COLO668 (cell line): ENCODE measurements around the gene MED12L.

Source experiments
- DNase-seq: peaks from one replicate; lab custom pipeline; 2025; ENCODE audit not compliant: unreplicated experiment; lab: John Stamatoyannopoulos, UW

MED12L gene

DNA sequence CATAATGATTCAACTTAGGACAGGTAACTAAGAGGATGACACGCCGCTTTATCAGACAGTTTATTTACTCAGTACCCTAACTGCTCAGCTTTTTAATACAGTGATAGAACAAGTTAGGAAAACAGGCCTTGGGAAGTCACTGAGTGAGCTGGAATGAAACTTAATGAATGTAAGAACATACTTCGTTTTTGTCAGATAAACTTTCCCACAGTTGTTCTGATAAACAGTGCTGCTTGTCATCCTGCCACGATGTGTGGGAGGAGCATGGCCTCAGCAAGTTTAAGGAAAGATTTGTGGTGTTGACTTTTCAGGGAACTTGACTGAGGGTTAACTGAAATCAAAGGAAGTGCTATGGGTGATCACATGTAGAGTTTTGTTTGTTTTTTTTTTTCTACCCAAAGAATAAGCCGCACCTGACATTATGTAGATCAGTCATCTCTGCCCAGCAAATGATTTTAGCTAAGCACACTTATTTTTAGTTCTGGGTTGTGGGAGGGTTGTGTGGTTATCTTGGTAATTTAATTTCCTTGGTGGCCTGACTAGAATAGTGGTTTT lies 198.5 kb downstream of the MED12L start:
- no peak for DNase-seq

DNA sequence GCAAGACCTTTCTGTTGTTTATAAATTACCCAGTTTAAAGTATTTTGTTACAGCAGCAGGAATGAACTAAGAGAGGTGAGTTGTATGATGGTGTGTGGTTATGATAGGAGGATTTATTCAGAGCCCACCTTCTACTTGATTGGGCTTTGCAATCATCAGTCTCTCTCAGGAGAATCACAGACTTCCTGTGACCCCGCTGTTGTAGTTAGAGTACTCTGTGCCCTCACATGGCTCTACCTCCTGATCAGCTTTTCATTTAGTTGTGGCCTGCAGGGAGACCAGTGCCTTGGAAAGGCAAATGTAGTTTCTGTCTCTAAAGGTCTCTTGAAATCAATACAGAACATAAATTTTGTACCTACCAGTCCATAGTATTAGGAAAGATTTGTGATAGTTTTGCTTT lies 200.5 kb downstream of the MED12L start:
- no peak for DNase-seq

DNA sequence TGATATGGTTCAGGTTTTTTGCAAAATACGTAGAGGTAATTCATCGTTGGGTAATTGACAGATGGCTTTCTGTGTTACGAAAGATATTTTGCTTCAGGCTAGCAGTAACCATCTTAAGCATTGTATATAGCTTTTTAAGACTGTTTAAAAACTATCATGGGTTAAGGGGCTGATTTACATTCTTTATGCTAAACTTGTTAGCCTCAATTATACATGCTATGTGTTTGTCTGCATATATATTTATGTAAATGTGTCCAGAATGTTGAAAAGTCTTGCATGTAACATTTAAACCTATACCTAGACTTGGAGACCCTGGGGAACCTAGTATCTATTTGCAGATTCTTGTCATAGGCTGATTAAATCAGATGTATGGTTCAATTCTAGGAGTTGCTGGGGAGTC lies 204.0 kb downstream of the MED12L start:
- no peak for DNase-seq

DNA sequence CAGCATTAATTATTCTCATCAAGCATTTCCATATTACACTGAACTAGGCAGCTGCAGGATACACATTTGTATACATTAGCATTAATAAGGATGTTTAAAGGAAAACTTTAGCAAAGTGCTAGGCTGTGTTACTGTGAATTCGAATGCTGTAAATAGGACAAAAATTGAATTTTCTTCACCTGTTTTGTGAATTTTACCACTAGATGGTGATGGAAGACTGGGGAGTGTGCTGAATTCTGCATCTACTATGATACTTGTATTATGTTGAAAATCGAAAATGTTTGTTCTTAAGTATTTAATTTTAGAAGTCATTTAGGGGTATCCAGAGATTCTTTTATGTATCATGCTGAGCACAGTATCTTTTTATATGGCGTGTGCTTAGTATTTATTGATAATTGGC lies 205.2 kb downstream of the MED12L start:
- DNase-seq = no peak

DNA sequence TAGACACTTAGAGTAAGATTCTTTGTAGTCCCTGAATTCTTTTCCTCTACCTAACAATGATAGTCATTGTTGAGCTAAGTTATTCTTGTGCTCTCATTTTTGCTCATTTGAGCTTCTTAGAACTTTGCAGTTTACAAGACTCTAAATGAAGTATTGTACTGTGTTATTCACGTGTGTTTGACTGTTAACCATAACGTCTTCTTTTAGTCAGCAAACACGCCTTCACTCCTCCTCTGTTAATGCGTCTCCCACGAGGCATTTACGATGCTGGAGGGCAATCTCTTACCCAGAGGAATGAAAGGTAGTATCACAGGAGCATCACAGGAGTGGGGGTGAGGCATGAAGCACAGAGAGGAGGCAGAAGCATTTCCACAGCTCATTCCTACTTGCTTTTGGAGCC lies 207.7 kb downstream of the MED12L start:
- no peak for DNase-seq

DNA sequence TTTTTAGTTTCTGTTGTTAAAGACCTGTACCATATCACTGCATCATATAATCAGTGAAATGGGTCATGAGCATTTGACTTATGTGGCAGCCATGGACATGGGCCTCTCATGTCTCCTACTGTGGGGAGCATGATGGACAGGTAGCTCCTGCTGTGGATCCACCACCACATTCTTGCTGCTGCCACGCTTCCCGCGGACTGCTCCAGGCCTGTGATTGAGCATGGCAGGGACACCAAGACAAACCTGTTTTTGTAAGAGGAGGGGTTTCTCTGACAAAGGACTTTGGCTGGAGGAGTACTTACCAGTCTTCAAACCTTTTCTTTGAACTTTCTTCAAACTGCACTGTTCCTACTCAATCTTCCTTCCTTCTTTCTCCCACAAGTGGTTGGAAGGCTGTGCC lies 210.8 kb downstream of the MED12L start:
- DNase-seq = no peak

DNA sequence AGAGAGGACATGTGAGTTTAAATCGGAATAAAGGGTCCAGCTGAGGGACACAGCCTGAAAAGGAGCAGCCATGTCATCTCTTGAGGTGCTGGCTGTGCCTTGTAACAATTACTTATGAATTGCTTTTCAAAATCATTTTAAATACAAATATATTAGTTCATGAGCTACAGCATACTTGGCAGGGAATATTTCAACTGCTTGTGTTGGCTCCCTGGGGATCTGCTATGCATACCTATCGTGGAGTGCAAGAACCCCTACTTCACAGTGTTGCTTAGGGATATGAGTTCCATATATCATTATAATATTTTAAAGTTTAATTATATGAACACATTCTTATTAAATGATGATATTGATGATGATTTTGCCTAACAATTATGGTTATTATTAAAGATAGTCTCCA lies 212.0 kb downstream of the MED12L start:
- DNase-seq = no peak

DNA sequence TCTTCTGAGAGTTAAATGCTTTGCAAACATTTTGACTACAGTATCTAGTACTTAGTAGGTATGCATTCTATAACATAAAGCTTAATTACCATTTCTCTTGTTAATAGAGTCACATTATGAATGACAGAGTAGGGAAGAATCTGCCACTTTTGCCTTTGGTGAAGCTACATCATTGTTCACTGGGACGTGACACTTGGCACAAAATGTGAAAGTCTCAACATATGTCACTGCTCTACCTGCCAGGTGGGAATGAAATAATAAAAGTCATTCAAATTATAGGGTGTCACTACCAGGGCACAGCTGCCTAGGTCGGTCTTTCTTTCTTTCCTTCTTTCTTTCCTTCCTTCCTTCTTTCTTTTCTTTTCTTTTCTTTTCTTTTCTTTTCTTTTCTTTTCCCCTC lies 213.5 kb downstream of the MED12L start:
- DNase-seq = no peak

DNA sequence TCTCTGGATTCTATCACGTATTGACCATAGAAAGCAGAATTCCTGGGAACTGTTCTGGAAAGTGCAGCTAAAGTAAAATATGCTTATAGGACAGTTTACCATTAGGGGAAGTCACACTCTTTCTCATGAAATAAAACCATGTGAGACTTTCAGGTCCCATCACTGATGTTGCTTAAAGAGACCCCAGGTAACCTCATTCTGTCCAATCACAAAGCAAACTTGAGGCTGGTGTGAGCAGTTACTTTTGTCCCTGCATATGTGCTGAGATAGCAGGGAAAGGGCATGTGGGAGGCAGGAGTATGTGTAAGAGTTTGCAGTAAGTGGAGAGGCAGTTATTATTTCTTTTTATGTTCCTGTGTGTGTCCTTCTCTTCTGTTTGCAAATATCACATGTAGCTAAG lies 215.1 kb downstream of the MED12L start:
- no peak for DNase-seq

DNA sequence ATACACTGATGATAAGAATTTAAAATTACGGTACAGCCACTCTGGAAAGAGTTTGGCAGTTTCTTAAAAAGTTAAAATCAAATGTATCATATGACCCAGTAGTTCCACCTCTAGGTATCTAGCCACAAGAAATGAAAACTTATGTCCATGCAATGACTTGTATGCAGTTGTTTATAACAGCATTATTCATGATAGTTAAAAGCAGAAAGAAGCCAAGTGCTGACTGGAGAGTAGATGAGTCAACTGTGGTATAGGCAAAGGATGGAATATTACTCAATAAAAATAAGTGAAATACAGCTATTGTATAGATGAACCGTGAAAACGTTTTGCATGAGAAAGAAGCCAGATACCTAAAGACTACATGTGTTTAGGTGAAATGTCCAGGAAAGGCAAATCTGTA lies 216.3 kb downstream of the MED12L start:
- DNase-seq = no peak

DNA sequence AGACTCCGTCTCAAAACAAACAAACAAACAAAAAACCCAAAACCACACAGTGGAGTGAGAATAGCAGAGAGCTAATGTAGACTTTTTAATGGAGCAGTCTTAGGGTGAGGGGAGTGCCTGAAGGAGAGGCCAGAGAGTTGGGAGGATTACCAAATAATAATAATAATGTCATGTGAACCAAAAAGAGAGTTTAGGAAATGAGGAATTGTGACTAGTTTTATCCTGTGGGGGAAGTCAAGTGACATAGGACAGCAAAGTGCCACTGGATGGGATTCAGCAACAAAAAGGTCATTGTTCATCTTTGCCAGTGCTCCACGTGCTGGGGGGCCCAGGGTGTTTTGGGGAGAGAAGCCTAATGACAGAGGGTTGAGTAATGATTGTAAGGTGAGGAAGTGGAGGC lies 218.3 kb downstream of the MED12L start:
- DNase-seq = no peak

DNA sequence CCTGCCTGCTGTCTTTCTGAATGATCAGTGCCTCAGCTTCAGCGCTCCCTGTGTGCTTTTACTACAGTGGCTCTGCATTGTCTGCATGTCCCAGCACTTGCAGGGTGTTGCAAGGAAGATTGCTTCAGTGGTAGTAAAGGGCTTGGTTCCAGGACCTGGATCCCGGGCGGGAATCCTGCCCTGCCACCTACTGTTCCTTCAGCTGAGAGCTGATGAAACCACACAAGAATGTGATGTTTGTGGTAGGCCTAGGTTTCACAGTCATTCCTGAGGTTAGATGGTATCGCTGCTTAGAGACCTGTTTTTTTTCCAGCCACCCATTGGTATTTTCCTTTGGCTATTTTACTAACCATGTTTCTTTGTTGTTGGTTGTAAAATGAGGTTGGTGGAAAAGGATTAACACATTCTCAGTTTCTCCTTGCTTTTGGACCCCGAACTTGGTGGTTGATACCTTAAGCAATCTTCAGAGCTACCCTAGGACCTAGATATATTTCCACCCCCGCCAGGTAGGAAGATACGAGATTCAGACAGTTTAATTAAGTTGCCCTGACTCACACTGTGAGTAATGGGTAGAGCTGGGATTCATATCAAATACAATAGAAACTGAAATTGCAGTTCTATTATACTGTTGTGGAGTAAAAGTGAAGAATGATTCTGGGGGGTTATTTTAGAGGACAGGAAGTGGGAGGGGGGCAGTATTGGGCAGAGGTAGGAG lies 219.8 kb downstream of the MED12L start:
- DNase-seq = no peak

DNA sequence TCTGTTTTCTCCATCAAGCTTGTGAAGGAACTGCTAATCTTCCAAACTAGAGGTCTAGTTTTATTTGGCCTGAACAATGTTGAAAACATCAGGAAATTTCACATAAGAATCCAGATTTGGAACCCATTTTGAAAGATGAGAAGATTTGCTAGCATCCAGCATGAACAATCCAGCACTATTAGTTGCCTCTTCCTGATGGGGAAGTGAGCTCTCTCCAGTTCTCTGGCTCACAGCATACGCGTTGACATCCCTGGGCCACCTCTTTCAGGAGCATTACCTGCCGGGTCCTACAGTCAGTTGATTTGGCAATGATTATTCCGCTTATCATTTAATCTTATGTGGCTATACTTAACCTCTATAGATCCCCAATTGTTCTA lies 220.3 kb downstream of the MED12L start:
- DNase-seq = no peak

DNA sequence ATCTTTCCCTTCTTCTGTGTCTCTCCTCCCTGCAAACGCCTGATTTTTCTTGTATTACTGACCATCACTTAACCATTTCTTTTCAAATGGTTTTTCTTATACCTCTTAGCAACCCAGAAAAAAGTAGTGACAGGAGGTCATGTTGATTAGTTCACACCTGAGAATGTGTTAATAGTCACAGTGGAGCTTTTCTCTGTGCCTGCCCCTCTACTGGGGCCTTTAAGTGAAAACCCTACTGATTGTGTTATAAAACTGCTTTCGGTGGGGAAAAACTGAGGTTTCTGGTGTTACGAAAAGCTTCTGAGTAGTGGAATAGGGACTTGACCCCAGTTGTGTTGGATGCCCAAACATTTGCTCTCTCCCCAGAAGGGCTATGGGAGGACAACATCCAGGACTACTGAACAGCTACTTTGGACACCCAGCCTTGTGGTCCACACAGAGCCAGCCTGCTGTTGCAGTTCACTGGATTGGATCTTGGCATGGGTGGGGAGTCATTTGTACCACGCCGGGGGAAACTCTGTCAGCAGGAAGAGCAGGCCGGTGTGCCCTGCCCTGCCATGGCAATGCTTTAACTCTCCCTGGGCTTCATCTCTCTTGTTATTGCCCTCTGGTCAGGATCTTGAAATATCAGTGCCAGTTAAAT lies 220.8 kb downstream of the MED12L start:
- no peak for DNase-seq

DNA sequence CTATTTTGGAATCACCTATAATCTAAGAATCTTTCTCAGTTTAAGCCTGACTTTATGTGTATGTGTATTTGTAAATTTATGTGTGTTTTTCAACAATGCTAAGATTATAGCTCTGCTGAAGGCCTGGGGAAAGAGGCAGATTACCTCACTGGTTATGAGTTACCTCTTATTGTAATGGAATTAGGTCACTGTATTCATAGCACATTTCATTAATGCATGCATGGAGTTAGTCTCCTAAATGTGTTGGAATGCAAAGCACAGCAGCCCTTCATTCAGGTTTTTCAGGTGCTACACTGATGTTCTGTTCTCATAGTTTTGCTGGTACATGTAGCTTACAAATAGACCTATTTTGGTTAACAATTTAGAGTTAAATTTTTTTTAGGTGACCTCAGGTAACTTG lies 221.7 kb downstream of the MED12L start:
- no peak for DNase-seq

DNA sequence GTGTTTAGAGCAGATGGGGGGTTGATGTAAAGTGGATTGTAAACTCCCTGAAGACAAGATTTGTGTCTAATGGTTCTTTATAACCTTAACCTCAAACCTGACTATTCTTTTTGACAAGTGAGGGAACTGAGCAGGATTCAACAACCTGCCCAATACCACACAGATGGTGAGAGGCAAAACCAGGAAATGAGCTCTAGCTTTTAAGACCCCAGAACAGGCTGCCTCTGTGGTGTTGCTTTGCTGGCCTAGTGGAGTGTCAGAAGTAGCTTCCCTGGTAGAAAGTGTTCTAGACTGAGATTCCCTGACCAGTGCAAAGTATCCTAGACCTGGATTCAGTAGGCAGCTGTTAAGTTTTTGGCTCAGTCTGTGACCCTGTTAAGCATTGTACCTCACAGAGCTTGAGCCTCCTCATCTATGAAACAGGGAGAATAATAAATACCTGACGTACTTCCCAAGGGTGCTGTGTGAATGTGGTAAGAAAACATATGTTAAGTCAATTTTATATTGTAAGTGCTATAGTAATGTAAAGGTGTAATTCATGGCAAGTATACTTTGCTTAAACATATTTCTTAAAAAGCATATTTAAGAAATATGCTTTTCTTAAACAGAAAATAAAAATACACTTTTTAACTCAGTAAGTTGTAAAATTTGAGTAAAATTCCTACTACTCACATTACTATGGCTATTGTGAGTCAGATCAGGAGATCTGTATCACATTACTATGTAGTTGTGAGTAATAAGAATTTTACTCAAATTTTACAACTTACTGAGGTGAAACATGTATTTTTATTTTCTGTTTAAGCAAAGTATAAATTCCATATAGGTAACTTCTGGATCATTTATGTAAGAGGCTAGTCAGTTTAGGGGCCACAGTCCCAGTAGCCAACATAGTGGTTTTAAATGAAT lies 222.4 kb downstream of the MED12L start:
- no peak for DNase-seq

DNA sequence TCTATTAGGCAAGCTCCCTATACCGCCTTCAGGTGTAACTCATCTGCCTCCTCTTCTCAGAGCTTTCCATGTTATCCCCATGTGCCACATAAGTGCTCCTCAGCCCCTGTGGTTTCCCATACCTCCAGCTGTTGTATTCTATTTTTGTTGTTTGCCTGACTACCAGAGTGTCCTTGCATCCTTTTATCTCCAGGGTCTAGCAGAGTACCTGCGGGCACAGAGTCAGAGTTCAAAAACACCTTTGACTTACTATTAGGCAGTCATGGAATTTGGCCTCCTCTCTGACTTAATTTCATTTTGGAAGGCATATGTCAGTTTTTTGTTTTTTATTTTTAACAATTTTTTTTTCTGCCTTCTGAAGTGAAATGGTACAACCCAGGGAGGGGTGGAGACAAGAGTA lies 224.1 kb downstream of the MED12L start:
- no peak for DNase-seq

DNA sequence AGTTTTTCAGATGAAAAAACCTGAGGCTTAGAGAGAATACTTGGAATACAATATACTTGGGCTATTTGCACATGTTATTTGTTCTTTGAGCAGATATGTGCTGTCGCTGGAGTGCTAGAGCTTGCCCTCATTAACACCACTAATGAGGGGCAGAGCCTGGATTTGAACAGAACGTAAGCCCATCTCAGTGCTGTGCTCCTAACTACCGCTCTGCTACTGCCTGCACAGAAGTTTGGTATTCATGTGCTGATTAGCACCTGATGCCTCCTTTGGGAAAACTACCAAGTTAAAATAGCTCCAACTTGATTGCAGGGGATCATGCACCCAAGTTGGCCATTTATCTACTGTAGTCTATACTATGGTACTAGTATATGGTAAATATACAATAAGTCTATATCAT lies 227.5 kb downstream of the MED12L start:
- DNase-seq = no peak

DNA sequence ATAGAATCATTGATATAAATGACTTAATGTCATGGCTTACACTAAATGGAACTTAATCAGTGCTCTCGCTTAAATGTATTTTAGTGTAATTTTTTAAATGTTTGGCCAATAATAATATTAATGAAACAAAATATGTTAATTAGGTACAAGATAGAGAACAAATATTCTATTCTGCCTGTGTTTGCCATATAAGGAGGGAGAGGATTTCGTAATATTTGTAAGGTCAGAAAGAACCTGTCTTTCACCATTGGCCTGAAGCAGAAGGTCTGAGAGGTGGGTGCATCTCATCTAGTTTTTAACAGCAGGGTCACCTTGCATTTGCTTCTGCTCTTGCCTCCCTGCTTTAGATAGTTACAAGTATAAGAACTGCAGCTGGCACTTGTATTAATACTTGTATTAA lies 228.7 kb downstream of the MED12L start:
- no peak for DNase-seq

DNA sequence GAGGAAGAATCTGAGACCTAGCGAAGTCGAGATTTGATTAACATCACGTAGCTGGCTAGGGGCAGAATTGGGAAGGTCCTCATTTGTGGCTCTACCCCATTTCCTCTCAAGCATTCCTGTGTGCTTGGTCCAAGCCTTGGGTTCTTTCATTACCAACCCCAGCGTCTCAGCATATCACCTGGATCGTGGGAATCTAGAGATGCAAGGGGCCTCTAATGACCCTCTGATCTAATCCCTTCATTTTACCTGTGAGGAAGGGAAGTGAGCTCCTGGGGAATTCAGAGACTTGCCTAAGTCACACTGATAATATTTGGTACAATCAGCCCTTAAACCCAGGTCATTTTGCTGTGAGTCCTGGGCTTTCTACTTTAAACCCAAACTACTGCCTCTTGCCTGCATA lies 229.1 kb downstream of the MED12L start:
- DNase-seq = no peak

DNA sequence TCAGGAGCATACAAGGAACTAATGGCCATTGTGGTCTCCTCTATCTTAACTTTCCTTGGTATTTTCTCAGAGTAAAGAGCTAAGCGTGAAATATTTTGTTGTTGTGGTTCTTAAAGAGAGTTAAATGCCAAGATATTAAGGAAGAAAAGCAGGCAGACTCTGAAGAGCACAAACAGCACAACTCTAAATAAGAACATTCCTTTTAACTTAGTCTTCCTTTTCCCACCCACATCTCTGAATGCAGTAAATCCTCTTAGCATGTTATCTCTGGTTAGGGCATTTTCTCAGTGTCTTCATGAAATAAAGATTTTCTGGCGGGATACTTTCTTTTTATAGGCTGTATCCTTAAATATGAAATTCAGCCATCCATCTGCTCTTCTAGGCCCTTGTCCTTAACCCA lies 229.7 kb downstream of the MED12L start:
- no peak for DNase-seq

DNA sequence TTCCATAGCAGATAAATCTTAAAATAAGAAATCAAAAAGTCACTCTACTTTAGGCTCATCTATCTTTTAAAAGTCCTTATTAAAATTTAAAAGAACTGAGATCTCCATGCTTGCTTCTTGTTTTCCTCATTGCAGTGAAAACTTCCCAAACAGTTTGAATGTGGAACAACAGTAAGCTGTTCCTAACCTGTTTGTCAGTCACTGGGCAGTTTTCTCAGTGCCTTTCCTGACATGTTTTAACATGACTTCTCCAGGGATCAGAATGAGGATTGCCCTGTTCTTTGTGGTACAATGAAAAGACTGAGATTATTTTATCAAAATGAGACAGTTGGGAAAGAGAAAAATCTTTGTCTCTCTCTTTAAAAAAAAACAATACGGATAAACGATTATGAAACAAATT lies 230.4 kb downstream of the MED12L start:
- no peak for DNase-seq
